HG02642 (cell line): ENCODE measurements around the gene ADSS1.

Experiments used
- ATAC-seq: cut with Tn5 transposase; IDR thresholded peaks from one replicate; pipeline ENCODE4 v1.9.1; 2021; ENCODE audit warnings: mild to moderate bottlenecking; ENCODE audit not compliant: unreplicated experiment, poor library complexity

ADSS1 gene

DNA sequence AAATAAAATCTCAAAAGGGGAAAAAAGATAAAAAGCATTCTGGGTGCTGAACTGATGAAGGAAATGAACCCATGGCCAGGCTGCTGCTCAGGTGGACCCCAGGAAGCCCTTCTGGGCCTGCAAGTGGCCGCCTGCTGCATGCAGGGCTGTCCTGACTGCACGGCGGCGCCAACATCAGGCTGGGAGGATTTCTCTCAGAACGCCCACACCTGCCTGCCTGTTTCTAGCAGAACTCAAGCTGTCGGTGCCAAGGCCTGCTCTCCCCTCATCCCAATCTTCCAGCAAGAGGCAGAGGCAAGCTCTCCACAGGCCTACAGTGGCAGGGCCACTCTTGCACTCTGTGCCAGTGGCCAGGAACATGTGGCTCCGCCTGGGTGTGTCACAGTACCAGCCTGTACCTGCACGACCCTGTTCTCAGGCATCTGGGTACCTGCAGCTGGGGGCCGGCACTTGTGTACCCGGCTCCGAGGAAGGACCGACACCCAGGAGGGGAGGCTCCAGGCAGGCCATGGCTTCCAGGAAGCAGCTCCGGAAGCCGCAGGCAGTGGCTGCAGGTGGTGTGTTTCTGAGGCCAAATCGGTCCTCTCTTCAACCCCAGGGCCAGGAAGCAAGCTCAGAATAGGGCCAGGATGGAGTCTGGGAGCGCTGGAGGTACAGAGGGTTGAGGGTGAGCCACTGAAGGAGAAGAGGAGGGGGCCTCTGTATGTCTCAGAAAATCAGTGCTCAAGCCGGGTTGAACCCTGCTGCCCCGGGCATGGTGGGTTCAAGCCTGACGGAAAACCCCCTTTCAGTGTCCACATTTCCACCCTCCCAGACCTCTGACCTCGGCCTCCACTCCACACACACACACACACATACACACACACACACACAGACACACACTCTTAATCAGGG, 37.2 kb upstream of the ADSS1 start:
- ATAC-seq = no peak

DNA sequence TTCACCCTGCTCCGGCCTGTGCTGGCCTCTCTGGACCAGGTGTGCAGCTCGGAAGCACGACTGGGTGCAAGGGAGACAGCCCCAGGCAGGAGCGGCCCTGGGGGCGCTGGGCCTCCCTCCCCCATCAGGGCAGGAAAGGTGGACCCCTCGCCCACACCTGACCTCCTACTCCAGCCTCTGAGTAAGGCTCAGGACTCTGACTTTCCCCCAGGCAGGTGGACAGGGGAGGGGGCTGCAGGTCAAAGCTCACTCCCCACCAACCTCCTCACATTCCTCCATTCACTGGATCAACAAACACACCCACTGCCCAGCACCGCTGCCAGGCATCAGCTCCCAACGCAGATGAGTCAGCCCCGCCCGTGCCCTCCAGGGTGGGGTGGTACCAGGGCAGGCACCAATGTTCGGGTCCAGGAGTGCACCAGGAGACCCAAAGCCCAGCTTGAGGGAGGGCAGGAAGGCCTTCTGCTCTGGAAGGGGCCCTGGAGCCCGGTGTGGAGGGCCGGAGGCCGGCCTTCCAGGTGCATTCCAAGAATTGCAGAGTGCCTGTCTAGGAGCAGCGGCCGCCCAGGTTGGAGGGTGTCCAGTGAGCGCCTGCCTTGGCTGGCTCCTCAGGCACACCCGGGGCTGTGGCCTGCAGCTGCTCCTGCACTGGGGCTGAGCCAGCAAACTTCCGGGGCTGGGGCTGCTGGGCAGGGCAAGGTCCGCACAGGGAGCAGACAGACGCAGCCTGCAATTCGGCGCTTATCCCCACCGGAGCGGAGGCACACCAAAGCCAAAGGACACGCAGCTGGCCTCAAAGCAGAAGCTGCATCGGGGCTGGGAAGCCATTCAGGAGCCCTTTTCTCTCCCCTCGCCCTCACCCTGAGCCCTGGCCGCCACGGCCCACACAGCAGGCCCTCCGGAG, 36.2 kb upstream of the ADSS1 start:
- no peak for ATAC-seq

DNA sequence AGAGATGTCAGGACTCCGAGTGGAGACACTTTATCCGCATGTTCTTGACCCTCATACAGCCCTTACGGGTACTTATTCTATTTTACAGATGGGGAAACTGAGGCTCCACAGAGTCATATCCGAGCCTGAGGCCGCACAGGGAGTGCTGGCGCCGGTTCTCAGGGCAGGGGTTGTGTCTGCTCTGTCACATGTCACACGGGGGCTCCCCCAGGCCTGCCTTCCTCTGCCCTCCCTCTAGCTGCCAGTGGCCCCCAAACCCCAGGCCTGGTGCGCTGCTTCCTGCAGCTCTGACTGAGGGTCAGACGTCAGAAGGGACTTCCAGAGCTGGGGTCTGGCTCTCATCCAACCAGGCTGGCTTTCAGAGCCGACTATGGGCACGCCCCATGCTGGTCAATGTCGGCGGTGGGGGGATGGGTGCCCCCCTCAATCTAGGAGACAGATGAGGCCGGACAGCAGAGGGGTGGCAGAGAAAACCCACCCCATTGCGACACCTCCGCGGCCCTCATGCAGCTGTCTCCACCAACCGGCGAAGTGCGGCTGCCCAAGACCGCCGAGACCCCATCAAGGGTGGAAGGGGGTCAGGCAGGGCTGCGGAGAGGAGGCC, 35.4 kb upstream of the ADSS1 start:
- no peak for ATAC-seq

DNA sequence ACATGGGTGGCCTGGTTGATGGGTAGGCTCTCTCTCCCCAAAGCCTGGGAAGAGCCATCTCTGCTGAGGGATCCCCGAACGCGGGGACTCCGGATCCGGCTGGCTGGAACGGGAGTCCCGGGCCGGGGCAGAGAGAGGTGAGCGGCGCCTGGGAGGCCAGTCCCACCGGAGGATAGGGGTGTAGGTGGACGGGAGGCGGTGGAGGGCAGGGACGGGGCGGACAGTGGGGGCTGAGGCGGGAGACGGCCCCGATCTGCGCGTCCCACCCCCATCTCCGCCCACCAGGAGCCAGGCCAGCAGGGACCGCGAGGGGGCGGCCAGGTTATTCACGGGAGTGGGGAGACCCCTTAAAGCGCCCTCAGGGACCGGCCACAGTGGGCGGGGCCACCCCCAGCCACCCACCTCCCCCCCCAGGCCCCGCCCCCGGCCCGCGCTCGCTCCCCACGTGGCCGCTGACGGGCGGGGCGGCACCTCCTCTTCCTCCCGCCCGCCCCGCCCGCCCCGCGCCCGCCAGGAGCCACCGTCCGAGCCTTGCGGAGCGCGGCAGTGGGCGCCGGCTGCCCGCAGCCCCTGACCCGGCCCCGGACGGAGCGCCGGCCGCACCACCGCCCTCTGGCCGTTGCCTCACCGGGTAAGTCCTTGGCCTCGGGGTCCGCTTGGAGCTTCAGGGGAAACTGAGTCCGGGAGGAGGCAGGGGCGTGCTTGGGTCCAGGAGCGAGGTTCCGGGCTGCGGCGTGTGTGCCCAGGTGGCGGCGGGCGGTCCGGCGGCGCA, 34.7 kb upstream of the ADSS1 start, which contains the start of gene INF2:
Gene INF2, plus strand, starts transcription at position 510 of the 772 bp plus-strand sequence. CDS start 11,748 bp downstream, outside the sequence.
- ATAC-seq = no peak

DNA sequence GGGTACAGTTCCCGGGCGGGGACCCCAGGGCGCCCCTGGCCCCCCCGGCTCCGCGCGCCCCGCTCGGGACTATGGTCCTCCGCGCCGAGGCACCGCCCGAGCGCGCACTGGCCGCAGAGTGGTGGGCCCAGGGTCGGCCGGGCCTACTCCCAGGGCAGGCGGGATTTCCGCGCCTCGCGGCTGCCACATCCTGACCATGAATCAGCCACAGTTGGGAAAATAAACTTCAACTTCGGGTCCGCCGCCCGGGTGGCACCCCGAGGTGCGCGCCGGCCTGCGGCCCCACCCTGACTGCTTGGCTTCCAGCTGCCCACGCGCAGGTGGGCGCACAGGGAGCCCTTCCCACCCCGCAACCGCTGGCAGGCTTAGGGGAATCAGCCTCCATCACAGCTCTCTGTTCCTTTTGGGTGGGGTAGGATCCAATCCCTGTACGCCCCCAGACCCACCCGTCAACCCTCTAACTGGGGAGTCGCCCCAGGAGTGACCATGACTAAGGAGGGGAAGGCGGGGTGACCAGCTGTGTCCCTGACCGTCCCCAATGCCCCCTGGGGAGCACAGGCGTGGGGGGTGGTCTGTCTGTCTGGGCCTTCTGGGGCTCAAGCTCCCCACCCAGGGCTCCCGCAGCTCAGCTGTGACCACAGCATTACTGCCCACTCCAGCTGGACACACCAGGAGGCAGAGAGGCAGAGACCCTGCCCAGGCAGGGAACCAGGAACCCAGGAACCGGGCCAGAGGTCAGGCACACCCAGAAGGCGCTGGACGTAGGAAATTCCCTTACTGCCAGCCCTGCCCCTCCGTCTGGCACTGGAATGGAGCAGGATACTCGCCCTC, 33.9 kb upstream of the ADSS1 start:
- ATAC-seq = no peak

DNA sequence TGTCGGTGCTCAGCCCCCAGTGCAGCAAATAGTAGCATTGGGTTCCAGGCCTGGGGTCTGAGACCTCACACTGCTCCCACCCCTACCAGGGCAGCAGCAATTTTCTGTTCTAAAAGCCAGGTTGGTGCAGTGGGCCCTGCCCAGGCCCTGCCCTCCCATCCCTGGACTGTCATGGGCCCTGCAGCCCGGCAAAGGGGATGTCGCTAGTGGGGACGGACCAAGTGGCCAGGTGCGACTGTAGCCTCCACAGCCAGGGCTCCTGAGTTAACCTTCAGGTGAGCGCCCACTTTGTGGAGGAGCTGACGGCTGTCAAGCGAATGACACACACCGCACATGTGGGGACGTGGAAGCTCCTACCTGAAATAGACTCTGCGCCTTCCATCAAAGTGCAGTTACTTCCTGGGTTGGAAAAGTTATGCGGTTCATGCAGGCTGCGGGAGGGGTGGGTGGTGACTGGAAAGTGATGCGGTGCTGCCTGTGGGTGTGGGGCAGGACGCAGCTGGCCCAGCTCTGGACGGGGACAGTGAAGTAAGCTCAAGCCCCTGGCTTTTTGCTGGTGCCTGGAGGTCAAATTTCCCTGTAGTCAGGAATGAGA, 33.1 kb upstream of the ADSS1 start:
- ATAC-seq = no peak

DNA sequence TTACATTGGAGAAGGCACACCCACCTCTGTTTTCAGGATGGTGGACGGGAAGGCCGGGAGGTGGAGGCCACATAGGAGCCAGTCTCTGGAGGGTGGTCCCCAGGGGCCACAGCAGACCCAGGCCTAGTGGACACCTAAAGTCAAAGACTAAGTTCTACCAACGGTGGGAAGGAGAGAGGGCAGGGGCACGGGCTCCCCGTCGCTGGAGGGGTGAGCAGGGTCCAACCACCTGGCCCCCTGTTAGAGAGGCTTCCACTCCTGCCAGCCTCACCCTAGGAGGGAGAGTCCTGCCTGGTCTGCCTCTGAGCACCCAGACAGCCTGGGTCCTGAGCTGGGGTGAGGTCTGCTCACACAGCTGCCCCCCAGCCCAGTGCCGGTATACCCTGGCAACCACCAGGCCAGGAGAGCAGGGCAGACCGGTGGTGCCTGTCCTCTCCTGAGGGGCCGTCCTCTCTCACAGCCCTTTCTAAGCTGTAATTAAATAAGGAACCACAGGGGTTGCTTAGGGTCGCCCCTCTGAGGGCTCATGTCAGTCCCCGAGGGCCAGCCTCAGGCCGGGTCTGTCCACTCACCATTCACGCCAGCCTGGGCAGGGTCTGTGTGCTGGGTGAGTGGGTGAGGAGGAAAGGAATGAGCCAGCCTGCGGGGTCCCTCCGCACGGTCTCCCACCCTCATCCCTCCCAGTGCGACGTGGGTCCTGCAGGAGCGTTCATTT, 32.3 kb upstream of the ADSS1 start:
- ATAC-seq = no peak

DNA sequence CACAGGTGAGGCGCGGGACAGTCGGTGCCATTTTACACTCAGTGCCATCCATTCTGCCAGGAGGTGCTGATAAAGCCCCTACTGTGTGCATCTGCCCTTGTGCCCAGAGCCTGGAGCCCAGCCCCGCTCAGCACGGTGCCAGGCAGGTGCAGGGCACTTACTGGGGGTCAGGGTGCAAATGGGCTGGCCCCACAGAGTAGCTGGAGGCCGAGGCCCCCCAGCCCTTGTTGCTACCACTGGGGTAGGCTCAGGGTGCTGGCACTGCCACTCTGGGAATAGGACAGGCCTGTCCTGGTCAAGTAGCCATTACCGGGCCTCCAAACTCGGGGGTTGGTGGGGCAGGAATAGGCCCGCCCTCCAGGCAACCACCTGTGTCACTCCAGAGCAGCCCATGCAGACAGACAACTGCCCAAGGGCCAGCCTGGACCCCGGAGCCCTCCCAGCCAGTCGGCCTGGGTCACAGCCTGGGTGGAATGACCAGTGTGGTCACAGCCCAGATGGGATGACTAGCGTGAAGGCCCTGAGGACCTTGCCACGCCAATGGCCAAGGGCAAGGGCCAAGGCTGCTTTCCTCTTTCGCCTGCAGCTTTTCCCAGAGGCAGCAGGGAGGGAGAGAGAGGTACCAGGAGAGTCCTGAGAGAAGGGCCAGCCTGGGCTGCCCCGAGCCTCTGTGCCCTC, 31.6 kb upstream of the ADSS1 start:
- no peak for ATAC-seq

DNA sequence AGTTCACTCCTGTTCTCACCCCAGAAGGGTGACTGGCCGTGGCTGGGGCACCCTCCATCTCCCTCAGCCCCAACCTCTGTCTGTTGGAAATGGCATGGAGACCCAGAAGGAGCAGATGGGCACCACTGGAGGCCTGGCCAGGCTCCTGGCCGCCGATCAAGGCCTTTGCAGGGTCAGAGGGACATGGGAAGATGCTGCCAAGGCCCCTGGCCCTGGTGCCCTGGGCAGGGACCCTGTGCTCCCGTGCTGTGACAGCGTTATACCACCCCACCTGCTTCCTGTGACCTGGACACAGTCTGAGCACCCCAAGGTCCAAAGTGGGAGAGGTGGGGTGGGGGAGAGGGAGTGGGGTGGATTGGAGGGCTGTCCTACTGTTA, 31.1 kb upstream of the ADSS1 start:
- no peak for ATAC-seq

DNA sequence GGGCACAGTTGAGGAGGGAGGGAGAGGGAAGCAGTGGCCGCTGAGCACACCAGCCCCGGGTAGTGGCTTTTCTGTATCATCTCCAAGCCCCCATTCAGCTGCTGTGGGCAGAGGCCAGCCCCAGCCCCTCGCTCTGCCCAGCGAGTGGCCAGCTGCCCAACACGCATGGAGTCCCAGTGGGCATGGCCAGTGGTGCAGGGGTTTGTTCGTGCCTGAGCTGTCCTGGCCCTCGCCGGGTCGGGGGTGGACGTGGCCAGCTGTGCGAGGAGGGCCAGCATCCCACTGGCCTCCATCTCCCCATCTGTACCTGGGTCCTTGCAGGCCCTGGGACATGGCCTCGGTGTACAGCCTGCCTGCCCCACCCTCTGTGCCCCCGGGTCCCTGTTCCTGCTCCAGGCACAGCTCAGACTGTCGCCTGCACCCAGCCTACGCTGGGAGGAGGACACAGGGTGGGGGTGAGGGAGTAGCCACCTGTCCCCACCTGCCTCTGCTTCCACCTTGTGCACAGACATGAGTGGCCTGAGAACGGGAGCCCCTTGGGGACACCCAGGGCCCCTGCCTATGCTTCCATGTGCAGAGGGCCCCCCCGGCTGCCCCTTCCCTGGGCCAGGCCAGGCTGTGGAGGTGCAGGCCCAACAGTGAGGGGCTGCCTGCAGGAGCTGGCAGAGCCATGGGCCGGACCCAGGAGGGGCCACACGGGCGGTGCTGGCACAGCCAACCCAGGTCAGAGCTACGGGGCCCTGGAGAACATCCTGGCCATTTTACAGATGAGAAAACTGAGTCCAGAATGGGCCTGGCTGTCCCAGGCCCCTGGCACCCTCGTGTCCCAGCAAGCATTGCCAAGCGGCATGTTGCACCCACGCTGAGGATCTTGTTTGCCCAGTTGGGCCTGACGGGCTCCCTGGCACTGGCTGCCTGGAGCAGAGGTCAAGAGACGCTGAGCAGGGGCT, 30.3 kb upstream of the ADSS1 start:
- ATAC-seq = no peak

DNA sequence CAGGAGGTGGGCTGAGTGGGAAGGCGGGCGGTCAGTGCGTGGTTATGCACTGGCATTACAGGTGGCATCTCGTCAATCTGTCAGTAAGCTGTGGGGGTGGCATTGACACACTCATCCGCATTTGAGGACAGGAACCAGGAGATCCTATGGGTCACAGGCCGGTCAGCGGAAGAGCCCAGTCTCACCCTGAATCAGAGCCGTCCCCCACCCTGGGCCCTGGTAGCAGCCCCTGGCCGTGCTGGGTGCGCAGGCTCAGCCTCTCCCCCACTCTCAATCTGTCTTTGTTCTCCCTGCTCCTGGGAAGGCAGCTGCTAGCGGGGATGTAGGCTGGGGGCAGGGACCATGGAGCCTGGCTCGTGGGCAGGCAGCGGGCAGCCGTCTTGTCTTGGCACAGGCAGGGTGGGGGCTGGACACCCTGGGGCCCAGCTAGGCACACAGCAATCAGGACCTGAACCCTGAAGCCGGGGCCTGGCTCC, 29.5 kb upstream of the ADSS1 start:
- no peak for ATAC-seq

DNA sequence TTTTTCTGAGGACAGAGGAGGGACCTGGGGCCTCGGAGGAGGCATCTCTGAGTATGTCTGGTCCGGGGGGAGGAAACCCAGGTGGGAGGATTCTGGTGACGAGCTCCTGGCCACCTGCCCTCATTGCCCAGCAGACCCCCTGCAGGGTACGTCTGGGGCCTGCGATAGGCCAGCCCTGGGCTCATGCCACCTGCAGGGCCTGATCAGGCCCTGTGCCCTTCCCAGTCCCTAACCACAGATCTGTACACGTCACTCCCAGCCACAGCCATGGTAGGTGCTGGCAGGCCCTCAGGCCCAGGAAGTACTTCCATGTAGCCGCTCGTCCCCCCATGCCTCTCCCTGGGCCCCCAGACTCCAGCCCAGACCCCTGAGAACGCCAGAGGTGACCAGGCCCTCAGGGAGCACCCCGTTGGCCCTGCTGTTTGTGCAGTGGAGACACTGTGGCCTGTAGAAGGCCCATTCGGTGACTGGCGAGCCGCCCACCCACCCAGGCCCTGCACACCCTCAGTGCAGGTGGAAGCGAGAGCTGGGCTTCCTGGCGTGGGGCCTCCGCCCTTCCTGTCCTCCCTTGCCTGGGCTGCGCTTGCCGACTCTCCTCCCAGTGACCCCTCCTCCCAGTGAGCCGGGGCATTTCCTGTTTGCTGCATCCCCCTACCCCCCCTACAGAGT, 28.9 kb upstream of the ADSS1 start:
- ATAC-seq = no peak

DNA sequence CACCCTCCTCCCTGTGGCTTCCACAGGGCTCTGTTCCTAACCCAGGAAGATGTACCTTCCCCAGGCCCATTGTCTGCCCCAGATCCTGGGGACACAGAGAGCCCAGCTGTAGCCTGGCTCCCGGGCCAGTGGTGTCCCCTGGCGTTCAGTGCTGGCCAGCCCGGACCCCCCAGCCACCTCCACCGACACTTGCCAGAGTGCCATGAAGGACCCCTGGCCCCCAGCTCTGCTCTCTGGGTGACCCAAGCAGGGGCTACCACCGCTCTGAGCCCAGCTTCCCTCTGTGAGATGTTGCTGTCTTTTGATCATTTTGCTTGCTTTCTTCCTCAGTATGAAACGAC, 28.4 kb upstream of the ADSS1 start:
- no peak for ATAC-seq

DNA sequence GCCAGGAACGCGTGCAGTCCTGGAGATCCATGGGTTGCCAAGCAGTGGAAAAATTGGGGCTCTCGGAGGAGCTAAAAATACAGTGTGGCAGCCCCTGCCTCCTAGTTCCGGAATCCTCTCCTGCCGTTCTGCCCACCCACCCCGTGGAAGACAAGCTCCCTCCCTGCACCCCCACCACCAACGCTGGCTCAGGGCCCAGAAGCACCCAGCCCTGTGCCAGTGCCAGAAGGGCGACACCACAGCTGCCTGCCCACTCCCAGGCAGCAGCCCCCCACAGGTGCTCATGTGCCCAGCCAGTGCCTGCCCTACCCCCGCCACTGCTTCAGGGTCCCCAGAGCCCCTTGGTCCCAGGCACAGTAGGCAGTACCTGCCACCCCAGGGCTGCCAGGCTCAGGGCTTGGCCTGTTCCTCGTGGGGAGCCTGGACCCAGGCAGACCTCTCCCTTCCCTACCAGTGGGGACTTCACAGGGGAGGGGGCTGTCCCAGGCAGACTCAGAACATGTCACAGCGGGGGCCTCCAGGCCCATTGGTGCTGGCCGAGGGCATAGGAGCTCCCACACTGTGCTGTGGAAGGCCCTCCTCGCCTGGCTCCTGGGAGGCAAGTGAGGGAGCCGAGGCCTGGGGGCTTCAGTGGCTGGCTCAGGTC, 27.2 kb upstream of the ADSS1 start:
- no peak for ATAC-seq

DNA sequence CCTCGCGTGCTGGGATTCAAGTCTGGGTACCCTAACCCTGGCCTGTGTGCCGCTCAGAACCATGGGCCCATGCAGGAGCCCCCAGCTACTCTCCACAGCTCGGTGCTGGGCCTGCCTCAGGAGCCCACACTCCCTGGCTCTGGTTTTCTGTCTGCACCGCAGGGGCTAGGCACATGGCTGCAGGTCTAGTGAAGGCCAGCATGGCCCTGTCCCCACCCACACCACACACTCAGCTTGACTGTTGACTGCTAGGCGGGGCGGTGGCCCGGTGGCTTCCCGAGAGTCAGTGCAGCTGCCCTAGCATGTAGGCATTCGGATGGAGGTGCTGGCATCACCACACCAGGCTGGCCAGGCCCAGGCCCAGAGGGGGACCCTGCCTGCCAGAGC, 26.7 kb upstream of the ADSS1 start:
- no peak for ATAC-seq
